HPDE6-E6E7 (cell line): ENCODE data around the gene RRP15.

ENCODE experiments used
- DNase-seq: peaks from one replicate; pipeline ENCODE4 v3.0.0; 2011; ENCODE audit warnings: missing footprints; ENCODE audit errors: extremely low spot score

The RRP15 gene

GRCh38 chr1:218339267-218339831 lies 54.3 kb downstream of the RRP15 start:
- DNase-seq: no peak

GRCh38 chr1:218341325-218341724 lies 56.2 kb downstream of the RRP15 start:
- DNase-seq: no peak

- no peak for DNase-seq
Measured at GRCh38 chr1:218342091-218342490, 57.0 kb downstream of the RRP15 start.

GRCh38 chr1:218344814-218345672 lies 60.0 kb downstream of the RRP15 start, which contains the start of gene TGFB2:
TGFB2 (plus strand) TSS chr1:218345336; CDS start chr1:218346702, 1,366 bp downstream.
- no peak for DNase-seq

GRCh38 chr1:218345673-218346390 lies 60.7 kb downstream of the RRP15 start:
- DNase-seq: peak; percentile 32

GRCh38 chr1:218346391-218347204 lies 61.5 kb downstream of the RRP15 start:
- no peak for DNase-seq

GRCh38 chr1:218347336-218347722 lies 62.2 kb downstream of the RRP15 start:
- DNase-seq: no peak

- no peak for DNase-seq
Measured at GRCh38 chr1:218347723-218348627, 62.9 kb downstream of the RRP15 start.

GRCh38 chr1:218348628-218349071 lies 63.6 kb downstream of the RRP15 start:
- no peak for DNase-seq

- no peak for DNase-seq
Measured at GRCh38 chr1:218349348-218350034, 64.4 kb downstream of the RRP15 start.

- DNase-seq: no peak
Measured at GRCh38 chr1:218350035-218350525, 65.0 kb downstream of the RRP15 start.

GRCh38 chr1:218350801-218351266 lies 65.7 kb downstream of the RRP15 start:
- no peak for DNase-seq

GRCh38 chr1:218351391-218352074 lies 66.4 kb downstream of the RRP15 start:
- no peak for DNase-seq

- no peak for DNase-seq
Measured at GRCh38 chr1:218352075-218352438, 67.0 kb downstream of the RRP15 start.

- no peak for DNase-seq
Measured at GRCh38 chr1:218353656-218354055, 68.6 kb downstream of the RRP15 start.

- no peak for DNase-seq
Measured at GRCh38 chr1:218355278-218355677, 70.2 kb downstream of the RRP15 start.

GRCh38 chr1:218357211-218357892 lies 72.3 kb downstream of the RRP15 start:
- DNase-seq: no peak

GRCh38 chr1:218357893-218358232 lies 72.8 kb downstream of the RRP15 start:
- no peak for DNase-seq
